Measurements from ENCODE around the gene CDHR1.
"Not testable (repeated sequence)": the region's sequence is repeated elsewhere in the genome, so short reads cannot be mapped to it uniquely, and the experiment has no call there.

The CDHR1 gene

GRCh38 chr10:84160663-84161362 lies 33.5 kb upstream of the CDHR1 start:
- Histone ChIP-seq H3K9ac (ENCODE audit: low read depth, low read length) (no peak overlapping the region), H3K36me3 (ENCODE audit: insufficient read depth, low read length) (no peaks in the 10 kb centered on the region), H3K4me1 (ENCODE audit: control insufficient read depth, insufficient read depth, low read length) (no peaks in the 10 kb centered on the region), H3K9me3 (replicated peaks; ENCODE audit: low read length) (no peaks in the 10 kb centered on the region), H3K27me3 (ENCODE audit: control insufficient read depth, insufficient read depth, low read length) (peaks cover 24% of the 10 kb centered on the region), H3K4me3 (ENCODE audit: low read length) (no peak overlapping the region), H3K4me2 (ENCODE audit: low read length) (no peak overlapping the region)

GRCh38 chr10:84163996-84164395 lies 30.3 kb upstream of the CDHR1 start:
- Histone ChIP-seq H3K36me3 (ENCODE audit: insufficient read depth, low read length) (no peaks in the 10 kb centered on the region), H3K9me3 (replicated peaks; ENCODE audit: low read length) (no peaks in the 10 kb centered on the region), H3K9ac (ENCODE audit: low read depth, low read length) (no peak overlapping the region), H3K4me3 (ENCODE audit: low read length) (no peak overlapping the region), H3K4me1 (ENCODE audit: control insufficient read depth, insufficient read depth, low read length) (no peaks in the 10 kb centered on the region), H3K4me2 (ENCODE audit: low read length) (no peak overlapping the region), H3K27me3 (ENCODE audit: control insufficient read depth, insufficient read depth, low read length) (peaks cover 24% of the 10 kb centered on the region)

- H3K4me1 ChIP-seq (ENCODE audit: control insufficient read depth, insufficient read depth, low read length), result no peaks in the 10 kb centered on the region
- peaks cover 24% of the 10 kb centered on the region for H3K27me3 ChIP-seq (ENCODE audit: control insufficient read depth, insufficient read depth, low read length)
- H3K4me3 ChIP-seq (ENCODE audit: low read length), result no peak overlapping the region
- no peaks in the 10 kb centered on the region for H3K9me3 ChIP-seq (replicated peaks; ENCODE audit: low read length)
- no peaks in the 10 kb centered on the region for H3K36me3 ChIP-seq (ENCODE audit: insufficient read depth, low read length)
- H3K9ac ChIP-seq (ENCODE audit: low read depth, low read length), result no peak overlapping the region
- H3K4me2 ChIP-seq (ENCODE audit: low read length), result no peak overlapping the region
Observed at GRCh38 chr10:84164442-84164841, 29.9 kb upstream of the CDHR1 start.

- Histone ChIP-seq H3K4me1 (ENCODE audit: control insufficient read depth, insufficient read depth, low read length) (no peaks in the 10 kb centered on the region), H3K27me3 (ENCODE audit: control insufficient read depth, insufficient read depth, low read length) (peaks cover 24% of the 10 kb centered on the region), H3K4me2 (ENCODE audit: low read length) (no peak overlapping the region), H3K4me3 (ENCODE audit: low read length) (no peak overlapping the region), H3K36me3 (ENCODE audit: insufficient read depth, low read length) (no peaks in the 10 kb centered on the region), H3K9me3 (replicated peaks; ENCODE audit: low read length) (no peaks in the 10 kb centered on the region), H3K9ac (ENCODE audit: low read depth, low read length) (no peak overlapping the region)
Observed at GRCh38 chr10:84166620-84167288, 27.6 kb upstream of the CDHR1 start.

GRCh38 chr10:84167289-84167653 lies 27.1 kb upstream of the CDHR1 start:
- H3K4me1 ChIP-seq (ENCODE audit: control insufficient read depth, insufficient read depth, low read length); H3K9me3 ChIP-seq (replicated peaks; ENCODE audit: low read length); H3K4me2 ChIP-seq (ENCODE audit: low read length); H3K4me3 ChIP-seq (ENCODE audit: low read length); H3K9ac ChIP-seq (ENCODE audit: low read depth, low read length); H3K36me3 ChIP-seq (ENCODE audit: insufficient read depth, low read length): not testable (repeated sequence)
- peaks cover 24% of the 10 kb centered on the region for H3K27me3 ChIP-seq (ENCODE audit: control insufficient read depth, insufficient read depth, low read length)

- peaks cover 22% of the 10 kb centered on the region for H3K27me3 ChIP-seq (ENCODE audit: control insufficient read depth, insufficient read depth, low read length)
- H3K36me3 ChIP-seq (ENCODE audit: insufficient read depth, low read length); H3K9me3 ChIP-seq (replicated peaks; ENCODE audit: low read length); H3K4me3 ChIP-seq (ENCODE audit: low read length); H3K4me2 ChIP-seq (ENCODE audit: low read length); H3K9ac ChIP-seq (ENCODE audit: low read depth, low read length); H3K4me1 ChIP-seq (ENCODE audit: control insufficient read depth, insufficient read depth, low read length): not testable (repeated sequence)
Observed at GRCh38 chr10:84168382-84168781, 26.0 kb upstream of the CDHR1 start.

- not testable (repeated sequence) for H3K9ac ChIP-seq (ENCODE audit: low read depth, low read length); H3K36me3 ChIP-seq (ENCODE audit: insufficient read depth, low read length); H3K4me1 ChIP-seq (ENCODE audit: control insufficient read depth, insufficient read depth, low read length); H3K27me3 ChIP-seq (ENCODE audit: control insufficient read depth, insufficient read depth, low read length); H3K4me2 ChIP-seq (ENCODE audit: low read length); H3K9me3 ChIP-seq (replicated peaks; ENCODE audit: low read length); H3K4me3 ChIP-seq (ENCODE audit: low read length)
Observed at GRCh38 chr10:84171237-84171636, 23.1 kb upstream of the CDHR1 start.

- not testable (repeated sequence) for H3K9me3 ChIP-seq (replicated peaks; ENCODE audit: low read length); H3K4me1 ChIP-seq (ENCODE audit: control insufficient read depth, insufficient read depth, low read length); H3K4me3 ChIP-seq (ENCODE audit: low read length); H3K4me2 ChIP-seq (ENCODE audit: low read length); H3K27me3 ChIP-seq (ENCODE audit: control insufficient read depth, insufficient read depth, low read length); H3K36me3 ChIP-seq (ENCODE audit: insufficient read depth, low read length); H3K9ac ChIP-seq (ENCODE audit: low read depth, low read length)
Observed at GRCh38 chr10:84171700-84172466, 22.5 kb upstream of the CDHR1 start.

- Histone ChIP-seq H3K4me1 (ENCODE audit: control insufficient read depth, insufficient read depth, low read length) (no peaks in the 10 kb centered on the region), H3K4me3 (ENCODE audit: low read length) (no peak overlapping the region)
Observed at GRCh38 chr10:84172467-84173356, 21.6 kb upstream of the CDHR1 start.

GRCh38 chr10:84173501-84173929 lies 20.8 kb upstream of the CDHR1 start, which contains the start of gene GPR15LG:
Gene GPR15LG, plus strand, starts transcription at chr10:84173801. Its CDS starts 51 bp downstream, at chr10:84173852.
- H3K9ac ChIP-seq (ENCODE audit: low read depth, low read length), result no peak within 1 kb of the TSS
- H3K4me3 ChIP-seq (ENCODE audit: low read length), result no peak within 1 kb of the TSS
- H3K4me1 ChIP-seq (ENCODE audit: control insufficient read depth, insufficient read depth, low read length), result no peaks in the 10 kb centered on the region
- H3K27me3 ChIP-seq (ENCODE audit: control insufficient read depth, insufficient read depth, low read length), result no peaks in the 10 kb centered on the region
- no peaks in the 10 kb centered on the region for H3K36me3 ChIP-seq (ENCODE audit: insufficient read depth, low read length)
- H3K4me2 ChIP-seq (ENCODE audit: low read length), result no peak within 1 kb of the TSS
- no peaks in the 10 kb centered on the region for H3K9me3 ChIP-seq (replicated peaks; ENCODE audit: low read length)

More at GRCh38 chr10:84172467-84173356, 21.6 kb upstream of the CDHR1 start:
- no peaks in the 10 kb centered on the region for H3K36me3 ChIP-seq (ENCODE audit: insufficient read depth, low read length)
- no peaks in the 10 kb centered on the region for H3K9me3 ChIP-seq (replicated peaks; ENCODE audit: low read length)
- no peaks in the 10 kb centered on the region for H3K27me3 ChIP-seq (ENCODE audit: control insufficient read depth, insufficient read depth, low read length)
- no peak overlapping the region for H3K9ac ChIP-seq (ENCODE audit: low read depth, low read length)
- no peak overlapping the region for H3K4me2 ChIP-seq (ENCODE audit: low read length)

GRCh38 chr10:84175436-84175835 lies 18.9 kb upstream of the CDHR1 start:
- Histone ChIP-seq H3K27me3 (ENCODE audit: control insufficient read depth, insufficient read depth, low read length) (no peaks in the 10 kb centered on the region), H3K4me2 (ENCODE audit: low read length) (no peak overlapping the region), H3K4me3 (ENCODE audit: low read length) (no peak overlapping the region), H3K9ac (ENCODE audit: low read depth, low read length) (no peak overlapping the region), H3K4me1 (ENCODE audit: control insufficient read depth, insufficient read depth, low read length) (no peaks in the 10 kb centered on the region), H3K36me3 (ENCODE audit: insufficient read depth, low read length) (no peaks in the 10 kb centered on the region), H3K9me3 (replicated peaks; ENCODE audit: low read length) (no peaks in the 10 kb centered on the region)

All from skeletal muscle satellite cell (primary cell).